Measurements from ENCODE around the gene GJB2.
"Not testable (repeated sequence)": the region's sequence is repeated elsewhere in the genome, so short reads cannot be mapped to it uniquely, and the experiment has no call there.

The GJB2 gene

DNA sequence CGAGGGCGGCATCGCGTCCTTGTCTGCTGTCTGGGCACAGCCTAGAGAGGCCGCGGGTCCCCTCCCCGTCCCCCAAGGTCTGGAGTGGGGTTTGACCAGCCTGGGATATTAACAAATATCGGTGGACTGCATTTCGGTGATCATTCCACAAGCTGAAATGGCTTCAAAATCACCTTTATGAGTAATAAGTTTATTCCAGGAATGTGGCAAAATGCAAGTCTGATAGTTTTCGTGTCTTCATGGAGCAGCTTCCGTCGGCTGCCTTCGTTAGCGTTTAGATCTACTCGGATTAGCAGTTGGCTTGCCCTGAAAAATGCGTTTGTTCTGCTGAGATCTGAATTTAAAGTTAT, 30.8 kb downstream of the GJB2 start:
- no peak for DNase-seq

DNA sequence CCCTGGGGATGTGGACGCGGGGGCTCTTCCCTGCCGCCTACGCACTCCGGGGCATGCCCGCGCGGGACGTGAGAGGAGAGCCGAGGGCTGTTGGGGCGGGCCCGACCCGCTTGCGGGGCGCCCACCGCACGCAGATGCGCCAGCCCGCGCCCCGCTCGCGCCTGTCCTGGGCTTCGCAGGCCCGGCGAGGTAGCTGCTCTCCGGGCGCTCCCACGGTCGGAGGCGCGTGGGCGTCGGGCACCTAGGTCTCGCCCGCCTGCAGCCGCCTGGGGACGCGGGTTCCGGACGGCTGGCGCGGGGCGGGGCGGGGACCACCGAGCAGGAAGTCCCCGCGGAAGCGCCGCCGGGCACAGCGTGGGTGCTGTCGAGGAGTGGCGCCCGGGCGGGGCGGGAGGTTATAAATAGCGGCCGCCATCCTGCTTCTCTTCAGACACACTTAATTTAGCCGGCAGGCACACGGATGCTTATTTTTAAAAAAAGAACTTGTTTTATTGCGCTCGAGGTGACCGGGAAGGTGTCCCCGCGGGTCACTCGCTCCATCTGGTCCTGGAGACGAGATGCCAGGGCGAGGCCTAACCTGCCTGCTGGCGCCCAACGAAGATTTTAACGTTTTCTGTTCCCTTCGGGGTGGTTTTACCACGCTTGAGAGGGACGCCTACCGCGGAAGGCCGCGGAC, 31.3 kb downstream of the GJB2 start:
- peak; percentile 75 for DNase-seq

DNA sequence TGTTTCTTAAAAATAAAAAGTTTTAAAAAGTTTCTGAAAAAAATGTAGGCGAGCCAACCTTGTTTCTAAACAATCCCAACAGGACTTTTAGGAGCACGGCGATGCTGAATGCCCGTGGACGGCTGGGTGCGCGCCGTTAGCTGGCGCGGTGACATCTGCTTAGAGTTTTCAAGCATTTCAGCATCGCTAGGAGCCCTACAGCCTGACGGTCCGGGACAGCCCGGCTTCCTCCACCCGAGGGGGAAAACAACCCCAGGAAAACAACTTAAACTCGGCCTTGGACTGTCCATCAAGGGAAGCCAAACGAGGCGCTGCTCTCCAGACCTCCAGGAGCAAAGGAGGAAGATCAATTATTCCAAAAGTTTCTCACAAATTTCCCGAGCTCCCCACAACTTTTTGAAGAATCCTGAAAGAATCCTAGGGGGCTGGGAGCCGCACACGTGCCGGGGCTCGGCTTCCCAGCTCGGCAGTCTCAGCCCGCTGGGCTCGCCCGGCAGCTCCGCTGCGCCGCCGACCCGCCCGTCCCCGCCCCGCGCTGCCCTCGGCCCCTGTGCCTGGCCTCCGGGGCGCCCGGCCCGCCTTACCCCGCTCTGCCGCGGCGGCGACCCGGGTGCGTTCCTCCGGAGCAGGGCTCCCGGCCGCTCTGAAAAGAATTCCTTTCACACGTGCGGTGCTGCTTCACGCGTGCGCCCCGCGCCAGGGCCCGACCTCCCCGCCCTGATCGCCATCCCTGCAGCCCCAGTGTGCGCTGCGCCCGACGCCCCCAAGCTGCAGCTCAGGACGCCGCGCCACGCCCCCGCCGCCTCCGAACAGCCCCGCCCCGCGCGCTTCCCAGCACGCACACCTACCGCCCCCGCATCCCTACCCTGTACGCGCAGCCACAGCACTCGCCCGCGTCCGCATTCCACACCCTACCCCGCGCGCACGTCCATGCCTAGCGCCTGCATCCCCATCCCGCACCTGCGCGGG, 32.1 kb downstream of the GJB2 start, which contains the start of gene GJA3:
Gene GJA3, minus strand, starts transcription at position 747 of the 969 bp plus-strand sequence. CDS start 17,764 bp downstream, outside the sequence.
- DNase-seq = peak; percentile 44

DNA sequence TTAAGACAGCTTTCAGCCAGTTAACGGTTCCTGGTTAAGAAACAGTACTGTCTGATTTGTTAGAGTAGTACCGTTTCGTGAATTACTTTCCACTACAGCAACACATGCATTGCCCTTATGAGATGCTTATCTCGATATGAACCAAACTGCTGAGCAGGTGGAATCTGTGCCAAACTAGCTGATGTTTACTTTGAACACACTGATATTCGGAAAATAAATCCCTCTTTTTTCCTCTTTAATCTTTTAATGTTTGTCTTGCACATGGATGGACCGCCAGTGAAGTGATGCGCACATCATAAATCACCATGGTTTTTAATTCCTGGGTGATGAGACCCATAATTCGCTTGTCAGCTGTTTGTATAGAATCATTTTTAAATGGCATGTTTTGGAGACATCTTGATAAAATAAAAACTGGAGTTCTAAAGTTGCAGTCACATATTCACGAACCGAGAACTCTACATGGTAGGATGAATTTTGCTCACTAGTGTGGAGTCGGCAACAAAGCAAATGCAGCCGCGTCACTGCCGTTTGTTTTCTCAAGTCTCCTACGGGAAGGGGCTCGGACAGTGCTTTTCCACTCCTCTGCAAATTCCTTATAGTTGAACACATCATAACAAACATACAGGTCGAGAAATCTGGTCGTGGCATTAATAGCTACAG, 33.0 kb downstream of the GJB2 start:
- DNase-seq = no peak

DNA sequence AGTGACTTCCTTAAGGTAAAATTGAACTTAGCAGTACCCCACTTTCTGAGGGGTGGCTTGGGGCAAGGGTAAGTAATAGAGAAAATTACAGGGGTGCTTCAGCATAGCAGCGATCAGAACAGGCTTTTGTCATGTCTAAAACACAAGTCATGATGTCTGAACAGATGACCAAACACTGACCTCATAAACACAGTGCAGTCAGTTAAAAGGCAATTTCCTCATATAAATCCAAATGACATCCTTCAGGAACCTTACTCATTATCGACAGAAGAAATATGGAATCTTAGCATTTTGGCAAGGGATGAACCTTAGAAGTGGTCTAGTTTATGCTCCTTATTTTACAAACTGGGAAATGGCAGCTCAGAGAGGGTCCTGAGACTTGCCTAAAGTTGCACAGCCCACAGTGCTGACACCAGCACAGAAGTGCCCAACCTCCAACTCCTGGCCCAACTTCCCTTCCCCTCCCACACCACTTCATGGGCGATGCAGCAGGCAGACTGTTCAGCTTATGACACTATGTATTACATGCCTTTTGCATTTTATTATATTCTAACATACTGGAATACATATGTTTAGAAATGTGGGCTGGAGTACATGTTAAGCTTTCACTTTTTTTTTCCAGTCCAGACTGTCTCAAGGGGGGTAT, 35.5 kb downstream of the GJB2 start:
- no peak for DNase-seq

DNA sequence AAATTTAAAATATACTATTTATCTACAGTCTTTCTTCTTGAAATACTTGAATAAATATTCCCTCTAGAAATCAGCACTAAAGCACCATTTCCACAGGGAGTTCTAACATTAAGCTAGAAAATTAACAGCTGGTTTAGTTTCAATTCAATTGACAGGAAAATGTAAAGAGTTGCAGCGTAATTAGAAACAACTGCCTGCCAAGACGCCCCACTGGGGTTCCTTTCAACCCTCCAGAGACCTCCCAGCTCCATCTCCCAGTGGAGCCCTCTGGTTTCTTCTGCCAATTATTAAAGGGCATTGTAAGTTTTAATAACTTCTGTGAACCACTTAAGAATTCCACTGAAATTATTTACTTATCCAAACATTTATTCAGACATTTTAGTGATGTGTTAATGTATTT, 36.0 kb downstream of the GJB2 start:
- DNase-seq = no peak

DNA sequence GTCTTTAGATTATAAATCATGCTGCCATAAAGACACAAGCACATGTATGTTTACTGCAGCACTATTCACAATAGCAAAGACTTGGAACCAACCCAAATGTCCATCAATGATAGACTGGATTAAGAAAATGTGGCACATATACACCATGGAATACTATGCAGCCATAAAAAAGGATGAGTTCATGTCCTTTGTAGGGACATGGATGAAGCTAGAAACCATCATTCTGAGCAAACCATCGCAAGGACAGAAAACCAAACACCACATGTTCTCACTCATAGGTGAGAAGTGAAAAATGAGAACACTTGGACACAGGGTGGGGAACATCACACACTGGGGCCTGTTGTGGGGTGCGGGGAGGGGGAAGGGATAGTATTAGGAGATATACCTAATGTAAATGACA, 39.4 kb downstream of the GJB2 start:
- not testable (repeated sequence) for DNase-seq

DNA sequence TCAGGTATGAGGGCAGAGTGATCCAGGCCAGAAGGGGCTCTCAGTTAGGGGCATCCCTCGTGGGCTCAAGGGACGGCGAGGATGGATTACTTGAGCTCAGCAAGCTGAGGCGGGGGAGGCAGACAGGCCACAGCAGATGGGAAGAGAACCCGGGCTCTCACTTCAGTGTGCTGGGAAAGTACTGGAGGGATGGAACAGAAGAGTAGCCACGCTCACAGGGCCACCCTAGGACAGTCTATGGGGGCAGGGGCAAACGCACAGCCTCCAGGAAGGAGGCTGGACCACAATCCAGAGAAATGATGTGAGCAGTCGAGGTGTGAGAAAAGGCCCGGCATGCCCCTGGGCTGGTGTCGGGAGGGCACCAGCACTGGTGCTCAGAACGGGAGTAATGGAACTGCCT, 41.1 kb downstream of the GJB2 start:
- no peak for DNase-seq

DNA sequence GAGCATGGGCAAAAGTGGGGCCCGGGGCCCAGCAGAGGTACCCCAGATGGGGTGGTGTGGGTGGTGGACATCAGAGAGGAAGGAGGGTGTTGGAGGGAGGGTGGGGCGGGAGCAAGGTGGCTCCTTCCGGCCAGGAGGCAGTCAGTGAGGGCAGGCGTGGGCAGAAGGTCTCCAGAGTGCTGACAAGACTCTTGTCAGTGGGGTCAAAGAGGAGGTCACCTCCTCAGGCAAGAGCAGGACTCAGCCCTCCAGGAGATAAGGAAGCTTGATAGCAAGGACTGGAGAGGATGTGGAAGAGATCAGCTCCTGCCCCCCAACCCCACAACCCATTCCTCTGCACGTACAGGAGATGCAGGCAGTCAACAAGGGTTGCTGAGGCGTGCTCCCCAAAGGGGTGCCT, 41.7 kb downstream of the GJB2 start:
- DNase-seq = no peak

DNA sequence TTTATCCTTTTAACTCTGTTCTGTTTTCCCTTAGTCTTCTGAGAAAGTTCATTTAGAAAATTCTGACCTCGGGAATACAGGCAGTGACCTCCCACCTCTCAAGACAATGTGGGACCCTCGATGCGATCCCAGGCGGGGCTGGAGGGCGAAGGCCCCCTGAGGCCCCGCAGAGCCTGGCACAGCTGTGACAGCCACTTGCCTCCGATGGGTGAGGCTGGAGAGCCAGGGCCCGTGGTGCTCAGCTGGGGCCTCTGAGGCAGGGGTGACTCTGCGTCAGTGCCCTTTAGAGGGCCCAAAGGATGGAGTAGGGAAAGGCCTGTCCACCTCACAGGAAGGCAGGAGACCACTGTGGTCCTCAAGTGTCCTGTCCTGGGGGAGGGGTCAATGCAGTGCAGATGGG, 42.2 kb downstream of the GJB2 start:
- no peak for DNase-seq

DNA sequence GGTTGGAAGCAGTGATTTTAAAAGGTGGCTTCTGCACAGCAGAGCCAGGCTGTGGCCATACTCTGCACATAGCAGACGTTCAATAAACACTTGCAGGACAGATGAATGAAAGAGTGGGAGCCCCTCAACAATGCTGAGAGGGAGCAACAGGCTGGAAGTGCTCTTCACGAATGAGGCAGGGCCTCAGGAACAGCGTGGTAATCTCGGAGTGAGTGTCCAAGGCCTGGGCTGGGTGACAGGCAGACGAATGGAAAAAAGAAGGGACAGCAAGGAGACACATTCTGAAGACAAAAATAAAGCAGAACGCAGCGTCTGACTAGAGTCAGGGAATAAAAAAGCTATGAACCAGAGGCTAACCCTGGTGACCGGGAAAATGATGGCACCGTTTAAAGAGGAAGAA, 43.0 kb downstream of the GJB2 start:
- DNase-seq = no peak

DNA sequence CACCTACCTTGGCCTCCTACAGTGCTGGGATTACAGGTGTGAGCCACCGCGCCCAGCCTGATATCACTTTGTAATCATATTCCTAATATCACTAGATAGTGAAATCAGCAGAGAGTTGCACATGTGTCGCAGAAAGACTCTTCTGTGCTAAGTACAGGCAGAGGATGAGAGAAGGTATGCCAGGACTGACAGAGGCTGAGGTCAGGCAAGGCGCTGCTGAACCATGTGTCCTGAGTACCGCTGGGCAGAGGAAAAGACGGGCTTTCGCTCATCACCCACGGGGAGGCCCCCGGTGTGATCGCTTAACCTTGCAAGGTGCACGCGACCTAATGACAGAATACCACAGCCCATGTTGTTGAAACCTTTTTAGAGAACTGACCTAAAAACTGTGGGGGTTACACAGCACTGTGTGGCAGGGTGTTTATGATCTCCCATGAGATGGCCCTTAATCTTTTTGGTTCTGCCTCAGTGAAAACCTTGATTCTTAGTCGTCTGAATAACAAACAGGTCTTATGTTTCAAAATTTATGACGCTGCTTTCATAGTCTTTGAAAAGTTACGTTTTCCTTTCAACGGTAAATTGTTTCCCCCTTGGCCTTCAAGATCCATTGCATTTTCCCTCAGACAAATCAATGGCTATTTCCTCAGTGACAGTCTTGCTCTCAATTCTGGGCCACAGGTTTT, 44.1 kb downstream of the GJB2 start:
- DNase-seq = no peak

DNA sequence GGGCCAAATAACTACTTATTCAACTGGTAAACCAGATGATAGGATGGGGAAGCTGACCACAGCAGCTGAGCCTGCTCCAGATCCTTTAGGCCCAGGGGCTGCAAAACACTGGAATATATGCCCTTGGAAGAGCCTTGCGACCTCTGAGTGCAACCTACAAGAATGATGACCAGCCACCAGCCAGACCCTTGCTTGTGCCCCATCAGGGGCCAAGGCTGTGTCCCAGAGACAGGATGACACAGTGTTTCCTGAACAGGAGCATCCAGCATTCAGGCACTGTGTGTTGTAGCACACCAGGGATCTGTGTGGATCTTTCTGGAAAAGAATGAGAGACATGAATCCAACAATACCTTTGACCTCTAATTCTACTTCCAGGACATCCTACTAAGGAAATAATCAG, 46.4 kb downstream of the GJB2 start:
- DNase-seq = no peak

DNA sequence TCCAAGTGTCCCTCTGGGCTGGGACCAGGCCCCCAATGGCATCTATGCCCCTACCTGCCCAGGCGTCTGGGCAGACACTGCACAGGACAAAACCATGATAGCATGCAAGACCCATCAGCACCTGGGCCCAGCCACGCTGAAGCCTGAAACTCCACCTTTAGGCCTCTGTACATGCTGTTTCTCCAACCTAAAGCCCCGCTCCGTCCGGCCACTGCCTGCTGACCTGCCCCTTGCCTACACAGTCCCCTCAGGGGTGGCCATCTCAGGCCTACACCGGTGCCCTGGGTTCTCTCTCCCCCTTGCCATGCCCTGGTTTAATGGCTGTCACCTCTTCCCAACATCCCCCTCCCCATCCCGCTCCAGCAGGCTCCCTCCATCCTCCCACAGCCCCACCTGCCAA, 47.2 kb downstream of the GJB2 start:
- DNase-seq = no peak

DNA sequence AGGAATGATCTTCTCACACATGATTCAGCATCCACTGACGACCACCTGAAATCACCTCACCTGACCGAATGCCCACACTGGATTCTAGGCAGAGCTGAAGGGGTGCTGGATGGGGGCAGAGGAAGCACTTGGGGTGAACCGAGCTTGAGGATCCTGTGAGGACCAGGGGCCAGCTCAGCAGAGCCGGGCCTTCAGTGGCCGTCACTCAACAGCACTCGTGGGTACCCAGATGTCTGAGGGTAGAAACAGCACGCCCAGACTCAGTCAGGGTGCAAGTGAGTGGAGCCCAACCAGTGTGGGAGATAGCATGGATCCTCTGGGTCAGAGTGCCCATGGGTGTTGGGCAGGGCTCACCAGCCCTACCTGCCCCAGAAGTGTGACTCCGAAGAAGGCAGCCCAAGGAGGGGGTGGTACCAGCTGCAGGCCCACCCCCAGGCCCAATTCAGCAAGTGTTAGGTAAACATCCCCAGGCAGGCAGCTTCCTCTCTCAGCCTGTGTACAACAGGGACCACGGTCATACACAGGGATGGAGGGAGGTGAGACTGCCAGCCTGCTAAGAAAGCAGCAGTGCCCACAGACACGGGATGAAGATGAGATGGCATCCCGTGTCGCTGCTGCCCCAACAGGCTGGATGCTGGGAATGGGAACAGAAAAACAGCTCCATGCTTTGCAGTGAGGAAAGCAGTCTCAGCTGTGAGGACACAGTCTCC, 48.4 kb downstream of the GJB2 start:
- DNase-seq = no peak

DNA sequence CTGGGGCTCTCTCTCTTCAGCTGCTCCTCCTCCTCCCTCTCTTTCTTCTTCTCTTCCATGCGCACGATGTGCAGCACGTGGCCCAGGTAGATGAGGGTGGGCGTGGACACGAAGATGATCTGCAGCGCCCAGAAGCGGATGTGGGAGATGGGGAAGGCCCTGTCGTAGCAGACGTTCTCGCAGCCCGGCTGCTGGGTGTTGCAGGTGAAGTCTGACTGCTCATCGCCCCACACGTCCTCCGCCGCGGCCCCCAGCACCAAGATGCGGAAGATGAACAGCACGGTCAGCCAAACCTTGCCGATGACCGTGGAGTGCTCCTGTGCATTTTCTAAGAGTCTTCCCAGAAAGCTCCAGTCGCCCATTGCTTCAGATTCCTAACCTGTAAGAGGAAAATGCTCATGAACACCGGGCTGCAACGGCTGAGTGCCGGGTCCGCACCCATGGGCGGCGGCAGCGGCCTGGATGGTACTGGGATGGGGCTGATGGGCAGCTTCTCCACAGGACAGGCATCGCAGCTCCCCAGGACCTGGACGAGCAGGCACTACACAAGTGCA, 49.7 kb downstream of the GJB2 start:
- no peak for DNase-seq

DNA sequence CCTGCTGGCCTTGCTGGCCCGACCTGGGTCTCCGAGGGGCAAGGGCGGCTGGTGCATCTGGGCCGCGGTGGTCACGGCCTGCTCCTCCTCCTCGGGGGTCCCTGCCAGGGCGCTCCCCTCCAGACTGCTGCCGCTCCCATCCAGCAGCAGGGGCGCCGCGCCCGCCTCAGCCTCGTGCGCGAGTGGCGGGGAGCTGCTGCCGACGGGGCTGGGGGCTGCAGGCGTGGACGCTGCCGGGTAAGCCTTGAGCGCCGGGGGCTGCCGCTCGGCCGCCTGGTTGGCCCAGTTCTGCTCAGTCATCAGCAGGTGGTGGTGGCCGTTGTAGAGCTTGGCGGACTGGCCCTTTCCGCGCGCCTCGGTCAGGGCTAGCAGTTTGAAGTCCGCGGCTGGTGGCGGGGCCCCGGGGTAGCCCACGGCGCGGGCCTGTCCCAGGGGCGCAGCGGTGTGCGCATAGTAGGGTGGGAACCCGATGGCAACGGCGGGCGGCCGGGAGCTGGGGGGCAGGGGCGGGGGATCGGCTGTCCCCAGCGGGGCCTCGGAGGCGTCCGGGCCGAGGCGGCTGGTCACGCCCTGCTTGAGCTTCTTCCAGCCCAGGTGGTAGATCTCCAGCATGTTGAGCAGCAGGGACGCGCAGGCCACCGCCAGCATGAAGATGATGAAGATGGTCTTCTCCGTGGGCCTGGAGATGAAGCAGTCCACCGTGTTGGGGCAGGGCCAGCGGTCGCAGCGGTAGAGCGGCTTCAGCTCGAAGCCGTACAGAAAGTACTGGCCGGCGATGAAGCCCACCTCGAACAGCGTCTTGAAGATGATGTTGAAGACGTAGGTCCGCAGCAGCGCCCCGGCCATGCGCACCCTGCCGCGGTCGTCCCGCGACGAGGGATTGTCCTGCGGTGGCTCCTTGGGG, 50.5 kb downstream of the GJB2 start:
- DNase-seq = no peak

DNA sequence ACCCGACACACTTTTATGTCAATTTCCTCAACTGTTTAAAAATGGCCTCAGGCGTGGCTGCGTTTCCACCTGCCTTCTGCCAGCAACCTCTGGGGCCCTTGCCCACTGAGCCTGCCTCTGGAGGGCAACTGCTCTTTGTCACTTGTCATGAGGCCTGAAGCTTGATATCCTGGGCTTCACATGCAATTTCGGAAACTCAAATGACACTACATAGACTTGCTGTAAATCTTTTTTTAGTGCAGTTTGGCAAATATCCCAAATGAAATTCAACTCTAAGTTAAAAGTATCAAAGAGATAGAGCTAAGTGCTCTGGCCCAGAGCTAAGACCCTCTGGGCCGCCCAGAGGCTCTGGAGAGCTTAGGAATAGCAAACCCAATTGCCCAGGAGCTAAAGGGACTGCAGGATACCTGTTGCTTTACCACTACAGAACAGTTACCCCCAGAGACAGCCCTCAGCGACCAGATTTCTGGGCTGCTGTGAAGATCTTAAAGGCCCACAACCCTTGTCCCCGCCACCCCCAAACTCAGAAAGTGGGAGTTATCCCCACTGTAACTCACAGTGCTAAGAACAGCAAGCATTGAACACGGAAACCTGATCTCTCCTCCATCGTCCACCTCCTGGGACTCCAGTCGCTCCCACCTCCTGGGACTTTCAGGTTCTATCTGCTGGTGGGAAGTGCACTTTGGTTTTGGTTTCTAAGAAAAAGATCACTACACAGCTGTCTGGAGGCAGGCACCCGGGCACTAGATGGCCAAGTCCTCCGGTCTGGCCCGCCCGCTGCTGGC, 51.3 kb downstream of the GJB2 start:
- DNase-seq = no peak

DNA sequence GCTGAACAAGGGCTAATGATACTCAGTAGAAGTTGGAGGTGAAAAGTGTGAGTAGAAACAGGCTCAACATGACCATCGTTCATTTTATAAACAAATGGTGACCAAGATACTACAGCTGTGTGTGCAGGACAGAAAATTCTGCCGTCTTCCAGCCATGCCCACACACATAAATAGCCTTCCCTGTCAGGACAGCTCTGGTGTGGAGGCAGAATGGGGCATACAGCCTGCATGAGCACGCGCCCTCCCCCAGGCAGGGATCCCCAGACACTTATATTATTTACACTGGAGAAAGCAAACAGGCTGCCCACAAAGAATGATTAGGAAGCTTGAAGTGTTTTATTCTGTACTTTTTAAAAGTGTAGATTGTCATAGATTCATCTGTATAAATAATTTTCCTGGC, 52.3 kb downstream of the GJB2 start:
- DNase-seq = no peak

DNA sequence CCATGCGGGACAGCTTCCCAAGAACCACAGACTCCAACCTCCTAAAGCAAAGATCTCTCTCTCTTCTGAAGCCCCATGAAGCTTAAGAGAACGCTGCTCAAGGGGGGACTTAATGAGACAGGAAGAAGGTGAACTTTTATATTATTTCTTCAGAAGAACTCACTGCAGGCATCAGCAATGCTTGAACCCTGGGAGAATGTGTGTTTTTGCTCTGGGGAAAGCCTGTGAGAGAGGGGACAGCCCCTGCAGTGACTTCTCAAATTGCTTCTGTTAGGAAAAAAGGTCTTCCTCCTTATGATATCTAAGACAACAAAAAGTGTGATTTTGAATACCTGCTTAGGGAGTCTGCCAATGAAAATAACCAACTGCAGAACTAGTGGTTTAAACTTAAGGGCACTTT, 54.9 kb downstream of the GJB2 start:
- DNase-seq = no peak

All from CD4-positive, alpha-beta T cell treated with Interleukin-15 for 1 hour (primary cell).